NCI-H226 (cell line): ENCODE data around the gene SSPN.

ENCODE experiments used
- DNase-seq: peaks from one replicate; pipeline ENCODE4 v3.0.0-alpha.2; 2015

The SSPN gene

DNA sequence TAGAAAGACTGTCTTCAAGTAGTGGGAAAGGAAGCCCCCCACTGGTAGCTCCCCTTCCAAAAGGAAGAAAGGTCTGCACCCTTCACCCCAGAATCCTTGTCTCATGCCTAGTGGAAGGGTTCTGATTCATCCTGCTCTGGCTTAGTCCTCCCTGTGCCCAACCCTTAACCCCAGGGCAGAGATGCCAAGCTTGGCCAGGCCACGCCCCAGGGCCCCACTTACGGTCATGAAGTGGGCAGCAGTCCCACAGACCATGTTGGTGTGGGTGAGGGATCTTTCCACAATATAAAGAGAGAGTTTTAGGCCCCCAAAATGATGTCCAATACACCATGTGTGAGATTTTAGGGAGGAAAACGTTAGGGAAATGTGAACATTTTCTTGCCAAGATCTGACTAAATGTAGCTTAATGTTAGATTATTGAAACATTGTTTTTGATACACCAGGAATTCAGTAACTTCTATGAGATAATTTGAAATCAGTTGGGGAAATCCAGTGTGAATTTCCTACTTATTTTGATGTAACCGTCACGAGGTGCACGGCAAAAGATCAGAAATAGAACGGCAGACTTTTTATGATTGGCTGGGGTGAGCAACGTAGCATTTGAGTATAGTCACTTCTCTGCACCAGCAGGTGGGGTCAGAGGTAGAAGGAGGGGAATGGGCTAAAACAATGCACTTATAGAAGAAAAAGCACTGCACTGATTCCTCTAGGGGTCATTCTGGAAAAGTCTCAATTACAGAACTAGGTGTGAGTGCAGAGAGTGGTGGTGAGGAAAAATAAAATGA, 8.2 kb upstream of the SSPN start:
- DNase-seq: no peak

DNA sequence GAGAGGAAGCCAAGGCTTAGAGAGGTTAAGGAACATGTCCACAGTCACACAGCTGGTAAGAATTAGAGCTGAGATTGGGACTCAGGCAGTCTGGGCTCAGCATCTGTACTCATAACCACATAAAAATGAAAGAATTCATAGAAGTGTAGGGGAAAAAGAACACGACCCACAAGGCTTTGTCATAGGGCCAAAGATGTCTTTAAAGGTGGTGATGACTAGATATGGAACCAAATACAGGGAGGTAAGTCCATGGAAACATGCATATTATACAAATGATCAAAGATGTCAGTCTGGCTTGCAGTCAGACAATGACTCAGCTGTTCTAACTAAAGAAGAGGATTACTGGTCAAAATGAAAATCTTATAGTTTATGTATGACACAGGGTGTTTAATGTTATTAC, 7.2 kb upstream of the SSPN start:
- DNase-seq: peak; percentile 30

GRCh38 chr12:26188641-26189040, 6.7 kb upstream of the SSPN start:
- no peak for DNase-seq

- DNase-seq: no peak
Observed at GRCh38 chr12:26192142-26192541, 3.2 kb upstream of the SSPN start.

DNA sequence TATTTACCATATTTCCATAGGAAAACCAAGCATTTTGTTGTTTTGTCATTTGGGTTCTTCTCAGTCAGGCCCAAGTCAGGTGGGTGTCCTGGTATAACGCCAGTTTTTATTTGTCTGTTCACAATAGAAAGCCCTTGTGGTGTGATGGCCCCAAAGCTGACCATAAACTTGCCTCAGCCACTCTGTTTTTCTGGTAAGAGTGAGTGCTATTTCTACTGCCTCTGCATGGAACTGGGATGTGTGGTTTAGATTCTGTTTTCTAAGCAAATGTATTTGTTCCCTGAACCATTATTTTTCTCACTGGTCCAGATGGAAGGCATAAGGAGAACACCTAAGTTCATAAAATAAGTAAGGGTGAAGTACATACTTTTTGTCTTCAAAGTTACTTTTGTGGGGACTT, 1.8 kb upstream of the SSPN start:
- no peak for DNase-seq

DNA sequence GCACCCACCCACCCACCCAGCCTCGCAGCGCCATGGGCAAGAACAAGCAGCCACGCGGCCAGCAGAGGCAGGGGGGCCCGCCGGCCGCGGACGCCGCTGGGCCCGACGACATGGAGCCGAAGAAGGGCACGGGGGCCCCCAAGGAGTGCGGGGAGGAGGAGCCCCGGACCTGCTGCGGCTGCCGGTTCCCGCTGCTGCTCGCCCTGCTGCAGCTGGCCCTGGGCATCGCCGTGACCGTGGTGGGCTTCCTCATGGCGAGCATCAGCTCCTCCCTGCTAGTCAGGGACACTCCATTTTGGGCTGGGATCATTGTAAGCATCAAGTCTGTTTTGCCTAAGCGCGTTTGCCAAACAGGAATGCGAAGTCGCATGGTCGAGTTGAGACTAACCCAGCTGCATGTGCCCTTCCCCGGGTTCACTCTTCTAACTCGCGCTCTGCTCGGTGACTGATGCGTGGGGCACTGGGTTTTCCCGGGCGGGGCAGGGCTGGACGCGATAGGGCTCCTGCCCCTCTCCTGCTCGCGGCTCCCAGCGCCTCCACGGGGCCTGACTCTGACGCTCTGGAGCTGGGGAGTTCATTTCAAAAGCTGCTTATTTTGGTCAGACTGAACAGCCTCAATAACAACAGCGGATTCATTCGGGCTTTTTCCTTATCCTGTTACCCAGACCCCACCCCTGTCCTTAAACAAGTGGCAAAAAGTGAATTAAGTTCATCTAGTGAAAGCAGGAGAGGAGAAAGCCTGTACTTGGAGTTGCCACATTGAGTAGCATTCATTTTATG, 458 bp downstream of the SSPN start:
- no peak for DNase-seq

DNA sequence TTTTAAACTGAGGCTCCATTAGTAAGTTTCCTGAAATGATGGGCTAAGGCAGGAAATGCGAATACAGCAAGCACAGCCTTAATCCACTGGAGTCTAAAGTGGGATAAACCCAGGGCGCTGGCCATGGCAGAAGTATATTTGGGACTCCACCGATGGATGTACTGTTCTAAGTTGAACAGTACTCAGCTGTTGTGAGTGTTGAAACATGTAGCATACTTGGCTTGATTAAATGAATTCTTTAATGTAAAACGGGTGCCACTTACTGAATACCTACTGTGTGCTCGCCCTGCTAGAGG, 996 bp downstream of the SSPN start:
- no peak for DNase-seq

- no peak for DNase-seq
Observed at GRCh38 chr12:26197832-26198231, 2.5 kb downstream of the SSPN start.

DNA sequence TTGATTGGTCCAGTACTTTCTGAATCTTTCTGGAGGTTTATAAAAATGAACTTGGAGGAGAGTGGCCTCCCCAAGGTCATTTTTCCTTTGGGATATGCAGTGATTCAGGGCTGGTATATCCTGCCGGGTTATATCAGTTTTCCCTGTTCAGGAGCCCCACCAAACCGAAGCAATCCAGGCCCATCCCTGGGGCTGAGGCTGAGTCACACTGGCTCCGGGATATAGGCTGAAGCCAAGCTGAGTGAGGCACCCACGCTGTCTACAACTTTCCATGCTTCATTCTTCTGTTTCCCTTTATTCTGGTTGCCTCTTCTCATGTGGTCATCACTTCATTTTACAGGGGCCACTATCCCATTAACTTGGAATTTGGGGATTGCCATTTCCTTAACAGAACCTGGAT, 3.4 kb downstream of the SSPN start:
- peak; percentile 71 for DNase-seq

DNA sequence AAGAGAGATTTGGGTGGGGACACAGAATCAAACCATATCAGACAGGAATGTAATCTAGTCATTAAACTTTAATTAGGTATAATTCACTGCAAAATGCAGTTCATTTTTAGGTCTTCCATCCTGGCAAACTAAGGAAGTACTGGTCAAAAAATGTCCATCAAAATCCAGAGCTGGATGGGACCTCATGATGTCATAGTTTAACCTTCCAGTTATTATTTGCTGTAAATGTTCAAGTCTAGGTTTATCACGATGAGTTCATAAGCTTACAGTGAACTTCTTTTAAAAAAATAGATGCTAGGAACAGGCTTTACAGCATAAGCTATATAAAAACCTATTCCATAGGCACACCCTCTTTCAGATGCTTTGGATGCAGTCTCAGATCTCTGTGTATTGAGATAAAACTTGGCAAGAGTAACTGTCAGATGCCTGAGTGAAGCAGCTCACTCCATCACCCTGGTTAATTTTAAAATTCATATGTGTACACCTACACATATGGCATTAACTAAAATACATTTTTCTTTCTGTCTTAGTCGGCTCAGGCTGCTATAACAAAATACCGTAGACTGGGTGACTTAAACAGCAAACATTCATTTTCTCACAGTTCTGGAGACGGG, 7.9 kb downstream of the SSPN start:
- DNase-seq: no peak

- DNase-seq: no peak
Observed at GRCh38 chr12:26204612-26205289, 9.4 kb downstream of the SSPN start.

DNA sequence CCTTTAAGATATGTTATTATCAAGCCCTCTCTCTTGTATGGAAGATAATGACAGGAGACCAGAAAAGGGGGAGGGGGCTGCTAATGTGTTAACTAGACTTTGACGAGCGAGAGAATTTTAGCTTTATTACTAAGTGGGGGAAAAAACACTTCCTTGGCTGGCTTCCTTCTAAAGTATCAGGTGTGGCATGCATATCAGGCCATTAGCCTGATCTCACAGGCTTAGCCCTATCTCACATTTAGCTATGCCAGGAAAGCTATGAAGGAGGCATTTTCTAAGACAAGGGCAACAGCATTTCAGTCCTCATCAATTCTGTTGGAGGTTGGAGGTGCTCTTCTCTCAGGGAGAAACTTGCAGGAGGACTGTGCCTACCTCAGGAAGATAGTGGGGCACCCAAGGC, 9.9 kb downstream of the SSPN start:
- DNase-seq: no peak

DNA sequence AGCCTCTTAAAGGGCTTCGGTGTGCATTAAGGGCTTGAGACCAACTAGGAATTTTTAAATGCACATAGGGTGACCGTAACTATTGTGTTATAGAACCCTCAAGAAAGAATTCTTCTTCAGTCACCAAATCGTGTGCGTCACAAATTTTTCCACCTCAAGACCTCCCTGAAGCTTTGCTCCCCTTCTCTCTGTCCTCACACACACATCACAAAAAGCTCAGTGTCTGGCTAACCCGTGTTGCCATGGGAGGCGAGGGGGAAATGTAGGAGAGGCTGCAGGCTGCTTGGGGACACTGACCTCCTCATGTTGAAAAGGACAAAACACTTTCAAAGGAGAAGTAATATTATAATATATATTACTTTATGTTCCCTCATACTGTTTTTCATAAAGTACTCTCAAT, 10.6 kb downstream of the SSPN start:
- DNase-seq: no peak

DNA sequence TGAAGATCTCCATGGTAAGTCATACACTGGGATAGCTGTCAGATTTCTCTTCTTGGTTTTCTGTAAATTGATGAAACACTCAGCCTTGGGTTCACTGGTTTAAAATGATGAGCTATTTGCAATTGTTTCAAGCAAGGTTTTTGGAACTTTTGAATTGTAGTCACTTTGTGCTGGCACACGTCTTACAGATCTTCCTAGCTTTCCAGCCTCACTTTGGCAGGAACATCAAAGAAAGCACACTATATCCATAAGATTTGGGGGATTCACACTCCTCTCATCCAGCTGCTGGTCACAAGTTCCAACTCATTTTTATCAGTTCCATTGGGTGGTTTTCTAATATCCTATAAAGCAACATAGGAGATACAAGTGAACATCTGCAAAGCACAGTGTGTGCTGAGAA, 16.0 kb downstream of the SSPN start:
- DNase-seq: no peak

DNA sequence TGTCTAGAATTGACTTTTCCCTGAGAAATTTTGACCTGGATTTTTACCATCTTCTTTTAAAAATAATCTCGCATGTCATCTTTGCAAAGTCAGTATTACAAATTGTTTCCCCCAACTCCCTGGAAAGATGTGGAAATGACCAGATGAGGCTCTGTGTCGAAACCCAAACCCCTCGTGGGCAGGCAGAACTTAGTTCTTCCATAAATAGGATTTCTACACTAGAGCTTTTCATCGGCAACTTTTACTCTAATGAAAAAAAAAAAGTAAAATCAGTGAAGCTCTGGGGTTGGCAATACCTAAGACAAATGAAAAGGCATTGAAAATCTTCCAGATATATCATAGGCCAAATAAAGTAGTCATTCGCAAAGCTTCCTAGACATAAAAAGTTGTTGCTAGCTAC, 17.0 kb downstream of the SSPN start:
- DNase-seq: no peak

DNA sequence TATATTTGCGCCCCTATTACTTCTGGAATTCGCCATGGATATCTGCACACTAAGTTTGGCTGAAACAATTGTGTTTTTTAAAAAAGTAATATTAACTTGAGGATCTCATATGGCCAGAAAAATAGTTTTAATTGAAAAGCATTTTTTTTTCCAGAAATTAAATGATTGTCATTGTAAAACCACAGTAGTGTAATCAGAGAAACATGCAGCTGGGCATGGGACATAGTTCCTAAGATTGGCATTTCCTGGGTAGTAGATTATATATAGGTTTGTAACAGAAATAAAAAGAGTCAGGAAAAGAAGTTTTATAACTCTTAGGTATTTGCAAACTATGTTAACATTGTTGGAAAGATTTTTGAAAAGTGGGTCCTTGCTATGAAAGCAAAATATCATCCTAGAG, 17.6 kb downstream of the SSPN start:
- DNase-seq: no peak

DNA sequence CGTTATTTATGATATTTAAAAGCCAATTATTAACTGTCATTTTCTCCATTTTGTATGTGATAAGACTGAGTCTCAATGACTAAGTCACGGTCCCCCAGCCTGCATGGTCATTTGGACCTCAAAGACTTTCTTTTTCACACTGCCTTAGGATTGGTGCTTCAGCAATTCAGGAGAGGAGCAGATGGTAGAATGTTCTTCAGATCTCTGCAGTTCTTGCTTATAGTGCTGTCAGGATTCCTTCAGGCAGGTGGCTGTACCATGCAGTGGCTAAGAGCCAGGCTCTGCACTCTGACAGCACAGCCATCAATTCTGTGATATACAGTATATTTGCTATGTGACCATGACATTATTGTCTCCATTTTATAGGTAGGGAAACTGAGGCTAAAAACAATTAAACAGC, 18.7 kb downstream of the SSPN start:
- DNase-seq: no peak

DNA sequence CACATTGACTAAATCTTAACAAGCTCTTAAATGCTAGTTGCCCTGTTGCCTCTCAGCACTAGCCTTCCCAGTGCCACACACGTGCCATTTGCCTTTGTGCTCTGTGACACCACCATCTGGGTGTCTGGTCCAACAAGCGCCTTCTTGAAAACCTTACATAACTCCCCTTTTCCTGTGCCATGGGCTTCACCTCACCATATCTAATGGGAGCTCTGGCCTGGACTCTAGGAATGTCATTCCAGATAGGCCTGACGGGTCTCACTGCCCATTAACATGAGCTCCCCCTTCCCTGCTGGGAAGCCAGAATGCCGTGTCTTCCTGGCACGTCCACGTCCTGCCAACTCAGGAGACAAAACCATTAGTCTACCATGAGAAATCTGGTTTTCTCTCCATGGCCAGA, 24.4 kb downstream of the SSPN start:
- DNase-seq: no peak

DNA sequence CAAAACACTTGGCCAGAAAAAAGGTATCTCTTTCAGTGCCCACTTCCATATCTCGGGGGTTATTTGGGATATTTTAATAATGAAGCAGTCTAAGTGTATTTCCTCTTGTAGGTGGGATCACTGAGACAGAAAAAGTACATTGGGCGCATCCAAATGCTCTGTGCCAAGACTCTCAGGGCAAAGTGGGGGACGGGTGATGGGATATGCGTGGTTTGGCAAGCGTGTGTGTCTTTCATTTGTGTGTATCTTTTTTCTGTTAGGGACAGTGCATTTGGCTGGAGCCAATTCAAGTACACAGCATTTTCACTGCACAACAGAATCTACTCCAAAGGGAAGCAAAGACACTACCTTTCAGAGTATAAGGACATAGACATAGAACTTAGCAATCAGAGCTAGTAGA, 29.3 kb downstream of the SSPN start:
- DNase-seq: no peak

GRCh38 chr12:26226122-26226521, 30.7 kb downstream of the SSPN start:
- no peak for DNase-seq

GRCh38 chr12:26226629-26227360, 31.4 kb downstream of the SSPN start:
- no peak for DNase-seq

DNA sequence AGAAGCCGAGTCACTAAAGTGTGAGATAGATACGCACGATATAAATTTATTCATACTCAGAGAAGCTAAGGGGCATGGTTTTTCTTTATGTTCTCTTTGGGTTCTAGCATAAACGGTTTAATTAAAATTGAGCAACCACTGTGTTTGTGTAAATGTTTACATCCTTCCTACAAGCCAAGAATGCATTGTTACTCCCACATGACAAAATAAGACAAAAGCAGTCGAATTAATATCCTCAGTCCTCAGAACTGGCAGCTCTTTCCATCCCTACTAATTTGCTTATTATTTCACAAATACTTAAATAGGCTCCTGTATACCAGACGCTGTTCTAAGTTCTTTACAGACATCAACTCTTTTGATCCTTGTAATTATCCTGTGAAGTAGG, 32.0 kb downstream of the SSPN start:
- DNase-seq: no peak

- DNase-seq: no peak
Observed at GRCh38 chr12:26229910-26230309, 34.5 kb downstream of the SSPN start.
